HEK293 (cell line): ENCODE measurements around the gene INPP1.

Experiments
- CTCF ChIA-PET: fragments of 350-600 bp; formaldehyde crosslinking; extraction: SDS; loops from one replicate; lab custom pipeline; 2021; ENCODE audit warnings: antibody characterized with exemption; lab: Yijun Ruan, JAX
- POLR2A ChIA-PET: fragments of 300-600 bp; formaldehyde crosslinking; extraction: SDS; loops from one replicate; lab custom pipeline; 2020; ENCODE audit warnings: antibody characterized with exemption, inconsistent platforms; lab: Yijun Ruan, JAX
- H3K27ac ChIP-seq: fragments of 200-500 bp; sonication (Bioruptor generic); 2 replicates; pipeline ENCODE4 v1.5.1; 2014; ENCODE audit warnings: low read depth, low read length, control low read depth, inconsistent platforms; ENCODE audit errors: extremely low read depth
- H3K36me3 ChIP-seq, 2 experiments: fragments of 200-500 bp in 1 of 2; sonication (Bioruptor generic) in 1 of 2; 1 replicate in 1 of 2; 2 replicates in 1 of 2; pipeline ENCODE4 v1.5.1; 2014 to 2017; ENCODE audit warnings: inconsistent platforms in 2 of 2, low read length in 2 of 2; ENCODE audit not compliant: control insufficient read depth in 2 of 2, insufficient read depth in 1 of 2
- H3K4me1 ChIP-seq: fragments of 200-500 bp; sonication (Bioruptor generic); 2 replicates; pipeline ENCODE4 v1.5.1; 2014; ENCODE audit warnings: mild to moderate bottlenecking, low read length, inconsistent platforms; ENCODE audit not compliant: control insufficient read depth, insufficient read depth
- H3K4me3 ChIP-seq: 2 replicates; pipeline ENCODE4 v1.5.1; 2011; ENCODE audit warnings: low read depth, mild to moderate bottlenecking, control low read depth, low read length, moderate library complexity
- H3K9me3 ChIP-seq: fragments of 200-500 bp; sonication (Bioruptor generic); 2 replicates; pipeline ENCODE4 v1.5.1; 2014; ENCODE audit warnings: low read depth, low read length, inconsistent platforms; ENCODE audit not compliant: control insufficient read depth, insufficient read depth
- GLI2 ChIP-seq: fragments of 450-650 bp; formaldehyde crosslinking; IDR thresholded peaks from 2 replicates; pipeline ENCODE4; 2017; ENCODE audit warnings: missing biosample characterization, missing genetic modification characterization, low read depth, borderline replicate concordance
- GLI4 ChIP-seq: fragments of 450-650 bp; formaldehyde crosslinking; IDR thresholded peaks from 2 replicates; pipeline ENCODE4 v1.5.1; 2016; ENCODE audit warnings: missing biosample characterization, missing genetic modification characterization
- GLIS2 ChIP-seq: fragments of 450-650 bp; formaldehyde crosslinking; IDR thresholded peaks from 2 replicates; pipeline ENCODE4 v1.5.1; 2016; ENCODE audit warnings: missing biosample characterization, missing genetic modification characterization
- KLF16 ChIP-seq: fragments of 450-650 bp; formaldehyde crosslinking; IDR thresholded peaks from 2 replicates; pipeline ENCODE4 v1.5.1; 2017; ENCODE audit warnings: missing biosample characterization, missing genetic modification characterization
- KLF7 ChIP-seq: fragments of 450-650 bp; formaldehyde crosslinking; IDR thresholded peaks from 2 replicates; pipeline ENCODE4 v1.5.1; 2016; ENCODE audit warnings: missing biosample characterization, missing genetic modification characterization, borderline replicate concordance
- MZF1 ChIP-seq: fragments of 450-650 bp; formaldehyde crosslinking; IDR thresholded peaks from 2 replicates; pipeline ENCODE4 v1.5.1; 2017; ENCODE audit warnings: missing biosample characterization, missing genetic modification characterization, borderline replicate concordance
- PRDM1 ChIP-seq: fragments of 450-650 bp; formaldehyde crosslinking; IDR thresholded peaks from 2 replicates; pipeline ENCODE4; 2016; ENCODE audit warnings: missing biosample characterization, missing genetic modification characterization
- SCRT1 ChIP-seq: fragments of 450-650 bp; formaldehyde crosslinking; IDR thresholded peaks from 2 replicates; pipeline ENCODE4 v1.5.1; 2016; ENCODE audit warnings: missing biosample characterization, missing genetic modification characterization, borderline replicate concordance
- ZBTB49 ChIP-seq: fragments of 450-650 bp; formaldehyde crosslinking; IDR thresholded peaks from 2 replicates; pipeline ENCODE4 v1.5.1; 2016; ENCODE audit warnings: missing biosample characterization, missing genetic modification characterization, low read depth
- ZBTB8A ChIP-seq: fragments of 450-650 bp; formaldehyde crosslinking; IDR thresholded peaks from 2 replicates; pipeline ENCODE4 v1.5.1; 2016; ENCODE audit warnings: missing biosample characterization, missing genetic modification characterization
- ZFHX2 ChIP-seq: fragments of 450-650 bp; formaldehyde crosslinking; conservative IDR thresholded peaks from 2 replicates; pipeline ENCODE4 v1.5.1; 2016; ENCODE audit warnings: missing biosample characterization, missing genetic modification characterization
- ZFP3 ChIP-seq: fragments of 450-650 bp; formaldehyde crosslinking; IDR thresholded peaks from 2 replicates; pipeline ENCODE4 v1.5.1; 2016; ENCODE audit warnings: low read depth, missing biosample characterization, missing genetic modification characterization
- ZFP41 ChIP-seq: fragments of 450-650 bp; formaldehyde crosslinking; IDR thresholded peaks from 2 replicates; pipeline ENCODE4 v1.5.1; 2016; ENCODE audit warnings: missing biosample characterization, missing genetic modification characterization, borderline replicate concordance
- ZNF155 ChIP-seq: fragments of 450-650 bp; formaldehyde crosslinking; IDR thresholded peaks from 2 replicates; pipeline ENCODE4 v1.5.1; 2016; ENCODE audit warnings: missing biosample characterization, missing genetic modification characterization
- ZNF23 ChIP-seq: fragments of 450-650 bp; formaldehyde crosslinking; IDR thresholded peaks from 2 replicates; pipeline ENCODE4 v1.5.1; 2016; ENCODE audit warnings: missing biosample characterization, missing genetic modification characterization, borderline replicate concordance
- ZNF274 ChIP-seq, 2 experiments: fragments of 200-500 bp in 1 of 2; fragments of 450-650 bp in 1 of 2; sonication (Bioruptor generic) in 1 of 2; formaldehyde crosslinking in 1 of 2; IDR thresholded peaks; 2 replicates each; pipeline versions ENCODE4 v1.5.1 to v1.6.1; 2014 to 2016; ENCODE audit warnings: borderline replicate concordance in 1 of 2, inconsistent platforms in 1 of 2, low read length in 1 of 2, missing biosample characterization in 1 of 2, missing genetic modification characterization in 1 of 2
- ZNF350 ChIP-seq: fragments of 450-650 bp; formaldehyde crosslinking; IDR thresholded peaks from 2 replicates; pipeline ENCODE4 v1.5.0; 2017; ENCODE audit warnings: missing biosample characterization, mild to moderate bottlenecking, missing genetic modification characterization
- ZNF354C ChIP-seq: fragments of 450-650 bp; formaldehyde crosslinking; IDR thresholded peaks from 2 replicates; pipeline ENCODE4 v1.5.1; 2016; ENCODE audit warnings: missing biosample characterization, missing genetic modification characterization, low read depth, borderline replicate concordance
- ZNF391 ChIP-seq: fragments of 450-650 bp; formaldehyde crosslinking; IDR thresholded peaks from 2 replicates; pipeline ENCODE4 v1.5.1; 2016; ENCODE audit warnings: low read depth, missing biosample characterization, missing genetic modification characterization, borderline replicate concordance
- ZNF571 ChIP-seq: fragments of 450-650 bp; formaldehyde crosslinking; IDR thresholded peaks from 2 replicates; pipeline ENCODE4 v1.5.0; 2017; ENCODE audit warnings: missing biosample characterization, missing genetic modification characterization
- ZNF664 ChIP-seq: fragments of 450-650 bp; formaldehyde crosslinking; IDR thresholded peaks from 2 replicates; pipeline ENCODE4 v1.5.1; 2016; ENCODE audit warnings: missing biosample characterization, missing genetic modification characterization
- ZNF704 ChIP-seq: fragments of 450-650 bp; formaldehyde crosslinking; IDR thresholded peaks from 2 replicates; pipeline ENCODE4 v1.5.1; 2016; ENCODE audit warnings: missing biosample characterization, missing genetic modification characterization
- ZNF768 ChIP-seq: fragments of 450-650 bp; formaldehyde crosslinking; IDR thresholded peaks from 2 replicates; pipeline ENCODE4 v1.5.1; 2018; ENCODE audit warnings: missing biosample characterization, mild to moderate bottlenecking, missing genetic modification characterization
- TF ChIP-seq, protein P1 (sequence below): fragments of 450-650 bp; formaldehyde crosslinking; conservative IDR thresholded peaks from 2 replicates; pipeline ENCODE4 v1.5.1; 2016; ENCODE audit warnings: low read depth, missing biosample characterization, missing genetic modification characterization
- TF ChIP-seq, protein P2 (sequence below): fragments of 450-650 bp; formaldehyde crosslinking; IDR thresholded peaks from 2 replicates; pipeline ENCODE4 v1.5.1; 2016; ENCODE audit warnings: missing biosample characterization, missing genetic modification characterization
- TF ChIP-seq, protein P3 (sequence below): fragments of 450-650 bp; formaldehyde crosslinking; IDR thresholded peaks from 2 replicates; pipeline ENCODE4 v1.5.1; 2016; ENCODE audit warnings: missing biosample characterization, missing genetic modification characterization
- TF ChIP-seq, protein P4 (sequence below): fragments of 450-650 bp; formaldehyde crosslinking; IDR thresholded peaks from 2 replicates; pipeline ENCODE4 v1.5.1; 2016; ENCODE audit warnings: missing biosample characterization, missing genetic modification characterization, low read depth

INPP1 gene

DNA sequence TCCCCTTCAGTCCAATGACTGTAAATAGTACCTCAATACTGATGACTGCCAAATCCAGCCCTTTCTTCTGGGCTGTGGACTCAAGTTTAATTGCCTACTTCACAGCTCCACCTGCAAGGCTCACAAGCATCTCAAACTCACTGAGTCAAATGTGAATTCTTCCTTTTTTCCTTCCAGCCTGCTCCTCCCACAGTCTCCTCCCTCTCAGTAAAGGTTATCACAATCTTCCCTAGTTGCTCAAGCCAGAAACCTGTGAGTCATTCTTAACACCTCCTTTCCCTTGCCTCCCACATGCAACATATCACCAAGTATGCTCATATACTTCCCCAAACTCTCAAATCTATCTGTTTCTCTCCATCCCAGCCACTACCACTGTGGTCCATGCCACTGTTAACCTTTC, 61.1 kb downstream of the INPP1 start (continued):
- TF ChIP-seq, protein P1, sequence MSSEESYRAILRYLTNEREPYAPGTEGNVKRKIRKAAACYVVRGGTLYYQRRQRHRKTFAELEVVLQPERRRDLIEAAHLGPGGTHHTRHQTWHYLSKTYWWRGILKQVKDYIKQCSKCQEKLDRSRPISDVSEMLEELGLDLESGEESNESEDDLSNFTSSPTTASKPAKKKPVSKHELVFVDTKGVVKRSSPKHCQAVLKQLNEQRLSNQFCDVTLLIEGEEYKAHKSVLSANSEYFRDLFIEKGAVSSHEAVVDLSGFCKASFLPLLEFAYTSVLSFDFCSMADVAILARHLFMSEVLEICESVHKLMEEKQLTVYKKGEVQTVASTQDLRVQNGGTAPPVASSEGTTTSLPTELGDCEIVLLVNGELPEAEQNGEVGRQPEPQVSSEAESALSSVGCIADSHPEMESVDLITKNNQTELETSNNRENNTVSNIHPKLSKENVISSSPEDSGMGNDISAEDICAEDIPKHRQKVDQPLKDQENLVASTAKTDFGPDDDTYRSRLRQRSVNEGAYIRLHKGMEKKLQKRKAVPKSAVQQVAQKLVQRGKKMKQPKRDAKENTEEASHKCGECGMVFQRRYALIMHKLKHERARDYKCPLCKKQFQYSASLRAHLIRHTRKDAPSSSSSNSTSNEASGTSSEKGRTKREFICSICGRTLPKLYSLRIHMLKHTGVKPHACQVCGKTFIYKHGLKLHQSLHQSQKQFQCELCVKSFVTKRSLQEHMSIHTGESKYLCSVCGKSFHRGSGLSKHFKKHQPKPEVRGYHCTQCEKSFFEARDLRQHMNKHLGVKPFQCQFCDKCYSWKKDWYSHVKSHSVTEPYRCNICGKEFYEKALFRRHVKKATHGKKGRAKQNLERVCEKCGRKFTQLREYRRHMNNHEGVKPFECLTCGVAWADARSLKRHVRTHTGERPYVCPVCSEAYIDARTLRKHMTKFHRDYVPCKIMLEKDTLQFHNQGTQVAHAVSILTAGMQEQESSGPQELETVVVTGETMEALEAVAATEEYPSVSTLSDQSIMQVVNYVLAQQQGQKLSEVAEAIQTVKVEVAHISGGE (tag by site-specific recombination) = no peak
- no peak for TF ChIP-seq ZNF391 (tag by site-specific recombination)
- TF ChIP-seq ZNF571 = no peak
- TF ChIP-seq ZBTB8A (tag by site-specific recombination) = no peak
- no peak for TF ChIP-seq ZFP41 (tag by site-specific recombination)
- TF ChIP-seq KLF7 (tag by site-specific recombination) = no peak
- TF ChIP-seq, protein P2, sequence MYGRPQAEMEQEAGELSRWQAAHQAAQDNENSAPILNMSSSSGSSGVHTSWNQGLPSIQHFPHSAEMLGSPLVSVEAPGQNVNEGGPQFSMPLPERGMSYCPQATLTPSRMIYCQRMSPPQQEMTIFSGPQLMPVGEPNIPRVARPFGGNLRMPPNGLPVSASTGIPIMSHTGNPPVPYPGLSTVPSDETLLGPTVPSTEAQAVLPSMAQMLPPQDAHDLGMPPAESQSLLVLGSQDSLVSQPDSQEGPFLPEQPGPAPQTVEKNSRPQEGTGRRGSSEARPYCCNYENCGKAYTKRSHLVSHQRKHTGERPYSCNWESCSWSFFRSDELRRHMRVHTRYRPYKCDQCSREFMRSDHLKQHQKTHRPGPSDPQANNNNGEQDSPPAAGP = peak; percentile 49; the same call in 1 of the 2 replicates
- TF ChIP-seq PRDM1 (tag by site-specific recombination) = 0 out of 2 replicates have a peak, but pooled peaks have one; percentile 30
- TF ChIP-seq SCRT1 (tag by site-specific recombination) = no peak
- no peak for TF ChIP-seq GLI4 (tag by site-specific recombination)
- TF ChIP-seq ZFHX2 (tag by site-specific recombination) = peak; percentile 89
- TF ChIP-seq, protein P3, sequence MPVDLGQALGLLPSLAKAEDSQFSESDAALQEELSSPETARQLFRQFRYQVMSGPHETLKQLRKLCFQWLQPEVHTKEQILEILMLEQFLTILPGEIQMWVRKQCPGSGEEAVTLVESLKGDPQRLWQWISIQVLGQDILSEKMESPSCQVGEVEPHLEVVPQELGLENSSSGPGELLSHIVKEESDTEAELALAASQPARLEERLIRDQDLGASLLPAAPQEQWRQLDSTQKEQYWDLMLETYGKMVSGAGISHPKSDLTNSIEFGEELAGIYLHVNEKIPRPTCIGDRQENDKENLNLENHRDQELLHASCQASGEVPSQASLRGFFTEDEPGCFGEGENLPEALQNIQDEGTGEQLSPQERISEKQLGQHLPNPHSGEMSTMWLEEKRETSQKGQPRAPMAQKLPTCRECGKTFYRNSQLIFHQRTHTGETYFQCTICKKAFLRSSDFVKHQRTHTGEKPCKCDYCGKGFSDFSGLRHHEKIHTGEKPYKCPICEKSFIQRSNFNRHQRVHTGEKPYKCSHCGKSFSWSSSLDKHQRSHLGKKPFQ = no peak
- no peak for TF ChIP-seq GLIS2 (tag by site-specific recombination)
- TF ChIP-seq ZFP3 = no peak
- no peak for TF ChIP-seq ZNF23 (tag by site-specific recombination)
- TF ChIP-seq ZNF350 (tag by site-specific recombination) = no peak
- TF ChIP-seq ZNF664 (tag by site-specific recombination) = no peak
- no peak for TF ChIP-seq ZBTB49 (tag by site-specific recombination)
- TF ChIP-seq ZNF768 = no peak
- TF ChIP-seq KLF16 (tag by site-specific recombination) = no peak

DNA sequence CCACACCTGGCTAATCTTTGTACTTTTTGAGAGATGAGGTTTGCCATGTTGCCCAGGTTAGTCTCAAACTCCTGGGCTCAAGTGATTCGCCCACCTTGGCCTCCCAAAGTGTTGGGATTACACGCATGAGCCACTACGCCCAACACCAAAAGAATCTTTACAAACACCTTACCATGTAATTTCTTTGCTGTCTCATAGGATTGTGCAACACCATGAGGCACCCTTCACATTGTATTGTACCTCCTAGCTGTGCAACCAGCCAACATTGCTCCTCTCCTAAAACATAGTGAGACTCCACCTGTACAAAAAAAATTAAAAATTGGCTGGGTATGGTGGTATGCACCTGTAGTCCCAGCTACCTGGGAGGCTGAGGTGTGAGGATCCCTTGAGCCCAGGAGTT, 61.7 kb downstream of the INPP1 start:
- ChIA-PET CTCF (interaction anchor here (0.7 kb wide), 1 partner anchor 402 kb away, joined by 3 read pairs; no protein-coding TSS in a partner anchor), POLR2A (no interaction called here)
- no peaks in the 10 kb centered on the region for H3K9me3 ChIP-seq
- H3K27ac ChIP-seq = no peak overlapping the region
- peaks cover 7% of the 10 kb centered on the region; the same call in 1 of the 2 replicates for H3K4me1 ChIP-seq
- H3K4me3 ChIP-seq = no peak overlapping the region
- no peaks in the 10 kb centered on the region for H3K36me3 ChIP-seq
- TF ChIP-seq ZNF354C (tag by site-specific recombination) = no peak
- no peak for TF ChIP-seq GLI2 (tag by site-specific recombination)
- no peak for TF ChIP-seq ZNF274 (IDR thresholded peaks at IDR 0.05; ENCODE audit: low read length)
- TF ChIP-seq ZNF274 (tag by site-specific recombination; IDR thresholded peaks at IDR 0.05; ENCODE audit: borderline replicate concordance) = no peak
- no peak for TF ChIP-seq ZNF704 (tag by site-specific recombination)
- no peak for TF ChIP-seq ZNF155
- TF ChIP-seq, protein P4, sequence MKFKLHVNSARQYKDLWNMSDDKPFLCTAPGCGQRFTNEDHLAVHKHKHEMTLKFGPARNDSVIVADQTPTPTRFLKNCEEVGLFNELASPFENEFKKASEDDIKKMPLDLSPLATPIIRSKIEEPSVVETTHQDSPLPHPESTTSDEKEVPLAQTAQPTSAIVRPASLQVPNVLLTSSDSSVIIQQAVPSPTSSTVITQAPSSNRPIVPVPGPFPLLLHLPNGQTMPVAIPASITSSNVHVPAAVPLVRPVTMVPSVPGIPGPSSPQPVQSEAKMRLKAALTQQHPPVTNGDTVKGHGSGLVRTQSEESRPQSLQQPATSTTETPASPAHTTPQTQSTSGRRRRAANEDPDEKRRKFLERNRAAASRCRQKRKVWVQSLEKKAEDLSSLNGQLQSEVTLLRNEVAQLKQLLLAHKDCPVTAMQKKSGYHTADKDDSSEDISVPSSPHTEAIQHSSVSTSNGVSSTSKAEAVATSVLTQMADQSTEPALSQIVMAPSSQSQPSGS (tag by site-specific recombination) = no peak
- TF ChIP-seq MZF1 = no peak
